PFSK-1 (cell line): Measurements from ENCODE around the gene KRT78.

ENCODE experiments used
- POLR2AphosphoS5 ChIP-seq: IDR thresholded peaks from 2 replicates; pipeline ENCODE4 v1.6.1; 2012; ENCODE audit warnings: low read depth, mild to moderate bottlenecking, control low read depth, low read length, moderate library complexity
- SIN3A ChIP-seq: IDR thresholded peaks from 2 replicates; pipeline ENCODE4 v1.6.1; 2012; ENCODE audit warnings: mild to moderate bottlenecking, low read length, moderate library complexity, borderline replicate concordance; ENCODE audit not compliant: insufficient read depth
- TF ChIP-seq, protein P1 (sequence below), 2 experiments: IDR thresholded peaks; 2 replicates each; pipeline versions ENCODE4 v1.6.1 to v1.8.0; 2011 to 2012; ENCODE audit warnings: low read depth in 2 of 2, low read length in 2 of 2, control low read depth in 1 of 2, inconsistent platforms in 1 of 2, mild to moderate bottlenecking in 1 of 2, moderate library complexity in 1 of 2; ENCODE audit not compliant: insufficient read depth in 1 of 2

- no peak for TF ChIP-seq POLR2AphosphoS5
- no peak for TF ChIP-seq SIN3A
- TF ChIP-seq, protein P1, sequence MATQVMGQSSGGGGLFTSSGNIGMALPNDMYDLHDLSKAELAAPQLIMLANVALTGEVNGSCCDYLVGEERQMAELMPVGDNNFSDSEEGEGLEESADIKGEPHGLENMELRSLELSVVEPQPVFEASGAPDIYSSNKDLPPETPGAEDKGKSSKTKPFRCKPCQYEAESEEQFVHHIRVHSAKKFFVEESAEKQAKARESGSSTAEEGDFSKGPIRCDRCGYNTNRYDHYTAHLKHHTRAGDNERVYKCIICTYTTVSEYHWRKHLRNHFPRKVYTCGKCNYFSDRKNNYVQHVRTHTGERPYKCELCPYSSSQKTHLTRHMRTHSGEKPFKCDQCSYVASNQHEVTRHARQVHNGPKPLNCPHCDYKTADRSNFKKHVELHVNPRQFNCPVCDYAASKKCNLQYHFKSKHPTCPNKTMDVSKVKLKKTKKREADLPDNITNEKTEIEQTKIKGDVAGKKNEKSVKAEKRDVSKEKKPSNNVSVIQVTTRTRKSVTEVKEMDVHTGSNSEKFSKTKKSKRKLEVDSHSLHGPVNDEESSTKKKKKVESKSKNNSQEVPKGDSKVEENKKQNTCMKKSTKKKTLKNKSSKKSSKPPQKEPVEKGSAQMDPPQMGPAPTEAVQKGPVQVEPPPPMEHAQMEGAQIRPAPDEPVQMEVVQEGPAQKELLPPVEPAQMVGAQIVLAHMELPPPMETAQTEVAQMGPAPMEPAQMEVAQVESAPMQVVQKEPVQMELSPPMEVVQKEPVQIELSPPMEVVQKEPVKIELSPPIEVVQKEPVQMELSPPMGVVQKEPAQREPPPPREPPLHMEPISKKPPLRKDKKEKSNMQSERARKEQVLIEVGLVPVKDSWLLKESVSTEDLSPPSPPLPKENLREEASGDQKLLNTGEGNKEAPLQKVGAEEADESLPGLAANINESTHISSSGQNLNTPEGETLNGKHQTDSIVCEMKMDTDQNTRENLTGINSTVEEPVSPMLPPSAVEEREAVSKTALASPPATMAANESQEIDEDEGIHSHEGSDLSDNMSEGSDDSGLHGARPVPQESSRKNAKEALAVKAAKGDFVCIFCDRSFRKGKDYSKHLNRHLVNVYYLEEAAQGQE (IDR thresholded peaks at IDR 0.05; ENCODE audit: insufficient read depth in 1 of 2, low read depth in 2 of 2, low read length in 2 of 2): no peak
Measured at GRCh38 chr12:52895726-52896189, 47.0 kb upstream of the KRT78 start.
